Activated naive CD4-positive, alpha-beta T cell treated with anti-CD3 and anti-CD28 coated beads, Interleukin-2, amount 50 U/mL, for 24 hours (primary cell): ENCODE results near the gene KCNQ1OT1.

Experiments
- H3K27ac Mint-ChIP-seq: one replicate; pipeline ENCODE4 v1.8.0; 2021; ENCODE audit warnings: mild to moderate bottlenecking, mixed read lengths
- H3K27me3 Mint-ChIP-seq: one replicate; pipeline ENCODE4 v1.8.0; 2021; ENCODE audit warnings: mixed read lengths
- H3K36me3 Mint-ChIP-seq: one replicate; pipeline ENCODE4 v1.8.0; 2021; ENCODE audit warnings: mixed read lengths
- H3K4me1 Mint-ChIP-seq: one replicate; pipeline ENCODE4 v1.8.0; 2021; ENCODE audit warnings: mixed read lengths
- H3K4me3 Mint-ChIP-seq: one replicate; pipeline ENCODE4 v1.8.0; 2021; ENCODE audit warnings: mild to moderate bottlenecking, mixed read lengths
- H3K9me3 Mint-ChIP-seq: one replicate; pipeline ENCODE4 v1.8.0; 2021; ENCODE audit warnings: mixed read lengths

The KCNQ1OT1 gene

DNA sequence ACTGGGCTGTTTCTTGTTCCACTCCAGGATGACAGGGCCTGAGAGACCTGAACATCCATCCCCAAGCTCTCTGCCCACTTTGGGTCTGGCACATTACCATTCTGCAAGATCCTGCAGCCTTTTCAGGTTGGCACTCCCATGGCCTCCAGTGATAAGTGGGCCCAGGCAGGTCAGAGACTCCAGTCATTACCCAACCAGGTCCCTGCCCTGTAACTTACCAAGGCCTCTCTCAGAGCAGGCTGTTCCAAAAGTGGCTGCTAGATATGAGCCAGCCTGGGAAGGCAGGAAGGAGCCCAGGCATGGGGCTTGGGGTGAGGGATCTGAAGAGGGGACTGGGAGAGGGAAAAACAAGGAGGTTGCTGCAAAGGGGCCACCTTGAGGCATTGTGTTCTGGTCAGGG lies 35.9 kb downstream of the KCNQ1OT1 start:
- Mint-ChIP-seq H3K4me1 (no peaks in the 10 kb centered on the region), H3K4me3 (no peak overlapping the region), H3K9me3 (peaks cover 4% of the 10 kb centered on the region), H3K27me3 (no peaks in the 10 kb centered on the region), H3K27ac (no peak overlapping the region), H3K36me3 (peaks cover 14% of the 10 kb centered on the region)

DNA sequence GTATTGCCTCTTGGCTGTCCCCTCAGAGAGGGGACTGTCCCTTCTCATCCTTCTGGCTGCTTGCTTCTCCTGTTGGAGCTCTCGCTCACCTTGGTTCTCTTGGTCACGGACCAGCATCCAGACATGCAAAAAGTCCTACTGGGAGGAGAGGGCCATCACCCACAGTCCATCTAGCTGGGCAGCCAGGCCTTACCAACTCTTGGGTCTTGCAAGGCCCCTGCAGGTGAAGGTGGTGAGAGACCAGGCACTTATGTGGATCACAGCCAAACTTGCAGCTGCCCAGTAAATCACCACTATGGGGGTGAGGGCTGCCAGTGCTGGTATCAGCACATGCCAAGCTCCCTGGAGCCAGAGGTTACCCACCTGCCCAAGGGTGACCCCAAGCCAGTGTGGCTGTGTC lies 36.3 kb downstream of the KCNQ1OT1 start:
- H3K36me3 Mint-ChIP-seq, result peaks cover 18% of the 10 kb centered on the region
- H3K27ac Mint-ChIP-seq, result no peak overlapping the region
- H3K27me3 Mint-ChIP-seq, result no peaks in the 10 kb centered on the region
- peaks cover 7% of the 10 kb centered on the region for H3K9me3 Mint-ChIP-seq
- H3K4me3 Mint-ChIP-seq, result no peak overlapping the region
- no peaks in the 10 kb centered on the region for H3K4me1 Mint-ChIP-seq

DNA sequence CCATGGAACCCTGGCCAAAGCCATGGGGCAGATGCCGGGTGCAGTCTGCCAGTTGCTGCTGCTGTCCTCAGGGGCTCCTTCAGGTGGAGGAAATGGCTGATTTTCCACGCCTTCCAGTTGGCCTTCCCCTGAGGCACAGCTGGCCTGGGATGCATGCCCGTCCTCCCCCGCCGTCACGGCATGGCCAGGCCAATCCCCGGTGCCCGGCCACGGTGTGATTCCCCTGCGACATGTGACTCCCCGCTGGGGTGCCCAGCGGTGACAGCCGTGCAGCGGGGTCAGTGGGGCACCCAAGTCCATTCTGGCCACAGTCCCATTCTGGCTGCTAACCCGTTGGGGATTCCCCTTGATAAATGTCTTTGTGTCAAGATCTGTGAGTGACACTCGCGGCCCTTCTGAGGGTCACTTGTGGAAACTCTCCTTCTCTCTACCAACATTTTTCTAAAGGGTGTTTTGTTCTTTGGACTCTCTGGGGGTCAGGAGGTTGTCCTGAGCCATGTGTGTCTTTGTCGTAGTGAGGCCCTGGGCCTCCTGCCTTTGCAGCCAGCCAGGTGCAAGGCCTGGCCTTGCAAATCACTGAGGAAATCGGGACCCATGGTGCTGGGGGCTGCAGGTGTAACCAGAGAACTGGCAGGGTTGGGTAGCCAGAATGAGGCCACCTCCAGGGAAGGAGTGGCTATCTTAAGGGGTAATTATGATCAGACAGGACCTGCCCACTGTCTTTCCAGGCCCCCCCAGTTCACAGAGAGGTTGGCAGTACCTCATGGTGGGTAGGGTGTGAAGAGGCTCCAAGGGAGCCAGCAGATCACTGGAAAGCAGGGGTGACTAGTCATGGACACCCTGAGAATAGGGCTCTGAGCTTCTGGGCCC lies 37.1 kb downstream of the KCNQ1OT1 start:
- Mint-ChIP-seq H3K27ac (no peak overlapping the region), H3K4me3 (no peak overlapping the region), H3K36me3 (peaks cover 21% of the 10 kb centered on the region), H3K27me3 (no peaks in the 10 kb centered on the region), H3K4me1 (no peaks in the 10 kb centered on the region), H3K9me3 (peaks cover 7% of the 10 kb centered on the region)

DNA sequence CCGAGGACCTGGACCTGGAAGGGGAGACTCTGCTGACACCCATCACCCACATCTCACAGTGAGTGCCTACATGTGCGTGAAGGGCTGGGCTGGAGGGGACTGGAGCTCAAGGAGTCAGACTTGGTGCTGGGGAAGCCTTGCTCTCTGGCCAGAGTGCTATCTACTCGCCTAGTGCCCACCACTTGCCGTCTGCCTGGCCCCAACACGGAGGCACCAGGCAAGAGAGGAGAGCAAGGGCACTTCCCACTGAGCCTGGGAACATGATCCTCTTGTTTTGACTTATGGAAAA lies 37.8 kb downstream of the KCNQ1OT1 start:
- no peaks in the 10 kb centered on the region for H3K4me1 Mint-ChIP-seq

DNA sequence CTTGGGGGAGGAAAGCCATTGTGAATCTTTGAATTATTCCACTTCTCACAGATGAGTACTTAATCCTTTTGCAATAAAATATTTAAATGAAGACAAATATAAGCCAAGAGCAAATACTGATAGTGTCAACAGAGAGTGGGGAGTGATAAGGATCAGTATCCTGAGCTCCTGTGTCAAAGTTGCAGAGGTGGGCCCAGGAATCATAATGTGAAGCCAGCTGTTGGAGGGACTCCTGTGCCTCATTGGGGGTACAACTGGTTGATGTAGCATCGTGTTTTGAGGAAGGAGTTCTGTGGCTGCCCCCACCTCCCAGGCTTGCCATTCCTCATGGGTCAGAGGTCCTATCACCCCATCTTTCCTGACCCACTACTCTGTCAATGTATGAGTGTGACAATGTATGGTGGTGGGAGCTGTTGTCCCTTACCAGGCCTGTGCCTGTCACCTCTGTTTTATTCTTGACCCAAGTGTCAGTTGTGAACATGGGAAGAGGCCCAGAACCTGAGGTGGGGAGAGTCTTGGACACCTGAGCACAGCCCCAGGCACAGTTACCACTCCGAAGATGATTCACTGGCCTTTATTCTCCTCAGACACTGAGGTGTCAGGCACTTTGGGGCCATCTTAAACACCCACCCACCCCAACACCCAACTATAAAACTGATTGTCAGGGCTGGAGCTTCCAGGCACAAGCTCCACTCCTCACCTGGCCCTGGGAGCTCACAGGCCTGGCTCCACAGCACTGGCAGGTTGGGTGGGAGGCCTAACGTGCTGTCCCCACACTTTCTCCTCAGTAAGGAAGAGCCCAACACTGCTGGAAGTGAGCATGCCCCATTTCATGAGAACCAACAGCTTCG lies 38.4 kb downstream of the KCNQ1OT1 start:
- H3K27ac Mint-ChIP-seq, result no peak overlapping the region
- H3K27me3 Mint-ChIP-seq, result no peaks in the 10 kb centered on the region
- H3K4me1 Mint-ChIP-seq, result peaks cover 4% of the 10 kb centered on the region
- H3K36me3 Mint-ChIP-seq, result peaks cover 31% of the 10 kb centered on the region
- H3K9me3 Mint-ChIP-seq, result peaks cover 7% of the 10 kb centered on the region
- H3K4me3 Mint-ChIP-seq, result no peak overlapping the region

More for the DNA sequence above, 37.8 kb downstream of the KCNQ1OT1 start:
- peaks cover 27% of the 10 kb centered on the region for H3K36me3 Mint-ChIP-seq
- no peaks in the 10 kb centered on the region for H3K27me3 Mint-ChIP-seq
- H3K9me3 Mint-ChIP-seq, result peaks cover 7% of the 10 kb centered on the region
- H3K27ac Mint-ChIP-seq, result no peak overlapping the region
- H3K4me3 Mint-ChIP-seq, result no peak overlapping the region

DNA sequence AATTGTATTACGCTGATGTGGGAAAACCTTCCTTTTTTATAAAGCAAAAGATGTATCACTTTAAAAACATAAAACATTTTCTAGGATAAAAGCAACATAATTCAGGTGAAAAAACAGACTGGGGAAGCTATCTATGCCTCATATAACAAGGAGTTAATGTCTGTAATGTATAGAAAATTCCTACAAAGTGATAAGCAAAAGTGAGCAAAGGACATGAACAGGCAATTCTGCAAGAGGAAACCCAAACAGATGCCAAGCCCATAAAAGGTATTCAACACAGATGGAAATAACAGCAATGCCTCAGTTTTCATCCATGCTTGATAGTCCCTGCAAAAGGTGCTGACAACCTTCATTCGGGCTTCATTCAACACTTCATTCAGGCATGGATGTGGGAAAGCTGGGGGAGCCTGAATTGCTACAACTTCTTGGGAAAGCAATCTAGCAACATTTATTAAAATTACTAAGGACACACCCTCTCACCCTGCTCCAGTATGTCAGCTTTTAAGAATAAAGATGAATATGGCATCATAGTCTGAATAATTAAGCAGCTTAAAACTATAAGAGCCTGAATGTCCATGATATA lies 39.3 kb downstream of the KCNQ1OT1 start:
- no peak overlapping the region for H3K4me3 Mint-ChIP-seq
- H3K36me3 Mint-ChIP-seq, result peaks cover 32% of the 10 kb centered on the region
- no peak overlapping the region for H3K27ac Mint-ChIP-seq
- H3K4me1 Mint-ChIP-seq, result peaks cover 9% of the 10 kb centered on the region
- no peaks in the 10 kb centered on the region for H3K27me3 Mint-ChIP-seq
- peaks cover 7% of the 10 kb centered on the region for H3K9me3 Mint-ChIP-seq

DNA sequence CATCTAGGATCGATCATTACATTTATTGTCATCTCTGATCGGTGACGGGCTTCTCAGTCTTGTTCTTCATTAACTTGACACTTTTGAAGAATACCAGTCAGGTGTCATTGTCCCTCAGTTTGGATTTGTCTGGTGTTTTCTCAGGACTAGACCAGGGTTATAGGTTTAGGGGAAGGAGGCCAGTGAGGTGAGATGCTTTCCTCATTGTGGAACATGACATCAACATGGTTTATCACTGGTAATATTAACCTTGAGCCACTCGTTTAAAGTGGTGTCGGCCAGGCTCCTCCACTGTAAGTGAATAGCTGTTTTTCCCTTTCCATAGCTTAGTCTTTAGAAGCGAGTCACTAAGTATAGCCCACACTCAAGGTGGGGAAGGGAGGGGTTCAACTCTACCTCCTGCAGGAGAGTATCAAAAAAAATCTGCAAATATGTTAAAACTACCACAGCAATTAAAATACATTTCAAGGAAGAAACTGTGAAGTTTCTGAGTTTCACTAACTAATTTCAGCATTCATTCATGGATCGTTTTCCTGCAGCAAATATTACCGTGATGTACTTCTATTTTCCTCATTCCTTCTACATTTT lies 42.0 kb downstream of the KCNQ1OT1 start:
- Mint-ChIP-seq H3K4me3 (no peak overlapping the region), H3K27me3 (no peaks in the 10 kb centered on the region), H3K9me3 (peaks cover 7% of the 10 kb centered on the region), H3K36me3 (peaks cover 32% of the 10 kb centered on the region), H3K27ac (no peak overlapping the region), H3K4me1 (peaks cover 9% of the 10 kb centered on the region)

DNA sequence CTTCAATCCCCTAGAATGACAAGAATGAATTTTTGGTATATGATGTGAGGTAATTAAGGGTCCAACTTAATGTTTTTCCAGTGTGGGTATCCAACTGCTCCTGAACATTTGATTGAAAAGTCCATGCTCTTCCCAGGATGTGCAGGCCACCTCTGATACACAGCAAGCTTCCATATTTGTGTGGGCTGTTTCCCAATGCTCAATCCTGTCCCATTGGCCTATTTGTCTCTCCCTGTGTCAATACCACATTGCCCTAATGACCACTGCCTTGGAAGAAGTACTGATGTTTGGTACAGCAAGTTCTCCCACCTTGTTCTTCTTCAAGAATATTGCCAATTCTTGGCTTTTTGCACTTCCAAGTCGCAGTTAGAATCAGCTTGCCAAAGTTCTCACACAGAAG lies 42.9 kb downstream of the KCNQ1OT1 start:
- Mint-ChIP-seq H3K27ac (no peak overlapping the region), H3K4me1 (peaks cover 9% of the 10 kb centered on the region), H3K4me3 (no peak overlapping the region), H3K36me3 (peaks cover 34% of the 10 kb centered on the region), H3K9me3 (peaks cover 7% of the 10 kb centered on the region), H3K27me3 (no peaks in the 10 kb centered on the region)

DNA sequence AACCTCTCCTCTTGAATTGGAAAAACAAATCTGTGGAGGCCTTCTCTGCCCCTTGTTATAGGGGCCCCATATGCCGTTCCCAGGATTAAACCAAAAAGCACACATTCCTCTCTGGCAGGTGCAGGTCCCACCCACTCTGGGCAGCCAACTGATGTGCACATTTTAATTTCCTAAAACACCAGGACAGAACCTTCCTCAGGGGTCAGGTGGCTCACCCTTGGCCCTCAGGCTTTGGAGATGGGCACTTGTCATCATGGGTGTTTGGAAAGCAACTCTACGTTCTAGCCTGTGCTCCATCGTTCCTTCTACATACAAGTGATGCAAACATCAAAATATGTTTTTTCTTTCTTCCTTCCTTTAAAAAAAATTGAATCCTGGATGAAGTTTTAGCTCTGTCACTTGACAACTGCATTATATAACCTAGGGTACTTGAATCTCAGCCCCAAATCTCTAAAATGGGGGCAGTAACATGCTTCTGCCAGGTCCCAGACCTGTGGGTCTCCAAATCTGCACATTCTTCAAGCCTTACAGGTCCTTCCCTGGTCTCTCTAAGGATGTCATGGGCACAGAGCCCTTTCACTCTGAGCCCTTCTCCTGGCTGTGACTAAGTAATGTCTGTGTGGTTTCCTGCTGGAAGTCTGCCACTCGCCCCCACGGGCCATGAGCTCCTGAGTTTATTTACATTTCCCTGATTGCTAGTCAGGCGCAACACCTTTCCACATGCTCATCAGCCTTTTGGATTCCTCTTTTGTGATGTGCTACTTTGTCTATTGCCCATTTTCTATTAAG lies 43.8 kb downstream of the KCNQ1OT1 start:
- Mint-ChIP-seq H3K4me3 (no peak overlapping the region), H3K4me1 (peaks cover 9% of the 10 kb centered on the region), H3K27ac (no peak overlapping the region), H3K9me3 (peaks cover 7% of the 10 kb centered on the region), H3K27me3 (no peaks in the 10 kb centered on the region), H3K36me3 (peaks cover 38% of the 10 kb centered on the region)

DNA sequence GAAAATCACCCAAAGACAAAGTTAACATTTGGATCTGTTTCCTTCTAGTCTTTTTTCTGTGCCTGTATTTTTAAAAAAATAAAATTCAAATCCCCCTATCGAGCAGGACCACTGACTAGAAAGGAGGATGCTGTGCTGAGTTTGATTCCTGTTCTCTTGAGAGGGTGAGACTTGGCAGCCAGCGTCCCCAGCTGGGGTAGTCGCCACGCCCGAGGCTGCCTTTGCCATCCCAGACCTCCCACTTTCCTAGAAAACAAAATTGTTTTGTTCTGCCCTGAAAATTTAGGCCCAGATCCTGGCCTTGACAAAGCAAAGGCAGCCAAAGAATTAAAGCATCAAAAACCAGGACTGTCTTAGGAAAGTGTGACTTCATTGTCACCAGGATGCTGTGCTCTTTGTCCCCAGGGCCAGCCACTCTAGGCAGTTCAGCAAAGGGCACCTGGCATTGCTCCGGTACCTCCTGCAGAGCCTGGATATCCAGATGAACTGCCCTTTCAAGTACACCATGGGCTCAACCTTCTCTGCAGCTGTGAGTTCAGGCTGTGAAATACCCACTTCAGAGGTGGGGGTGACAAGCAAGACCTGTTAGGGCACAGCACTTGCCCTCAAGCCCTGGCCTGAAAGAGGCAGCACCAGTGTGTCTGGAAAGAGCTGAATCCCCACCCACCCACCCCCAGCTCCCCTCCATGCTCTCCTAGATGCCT lies 44.6 kb downstream of the KCNQ1OT1 start:
- peaks cover 9% of the 10 kb centered on the region for H3K4me1 Mint-ChIP-seq
- H3K27ac Mint-ChIP-seq, result no peak overlapping the region
- H3K4me3 Mint-ChIP-seq, result no peak overlapping the region
- H3K36me3 Mint-ChIP-seq, result peaks cover 40% of the 10 kb centered on the region
- peaks cover 7% of the 10 kb centered on the region for H3K9me3 Mint-ChIP-seq
- H3K27me3 Mint-ChIP-seq, result no peaks in the 10 kb centered on the region

DNA sequence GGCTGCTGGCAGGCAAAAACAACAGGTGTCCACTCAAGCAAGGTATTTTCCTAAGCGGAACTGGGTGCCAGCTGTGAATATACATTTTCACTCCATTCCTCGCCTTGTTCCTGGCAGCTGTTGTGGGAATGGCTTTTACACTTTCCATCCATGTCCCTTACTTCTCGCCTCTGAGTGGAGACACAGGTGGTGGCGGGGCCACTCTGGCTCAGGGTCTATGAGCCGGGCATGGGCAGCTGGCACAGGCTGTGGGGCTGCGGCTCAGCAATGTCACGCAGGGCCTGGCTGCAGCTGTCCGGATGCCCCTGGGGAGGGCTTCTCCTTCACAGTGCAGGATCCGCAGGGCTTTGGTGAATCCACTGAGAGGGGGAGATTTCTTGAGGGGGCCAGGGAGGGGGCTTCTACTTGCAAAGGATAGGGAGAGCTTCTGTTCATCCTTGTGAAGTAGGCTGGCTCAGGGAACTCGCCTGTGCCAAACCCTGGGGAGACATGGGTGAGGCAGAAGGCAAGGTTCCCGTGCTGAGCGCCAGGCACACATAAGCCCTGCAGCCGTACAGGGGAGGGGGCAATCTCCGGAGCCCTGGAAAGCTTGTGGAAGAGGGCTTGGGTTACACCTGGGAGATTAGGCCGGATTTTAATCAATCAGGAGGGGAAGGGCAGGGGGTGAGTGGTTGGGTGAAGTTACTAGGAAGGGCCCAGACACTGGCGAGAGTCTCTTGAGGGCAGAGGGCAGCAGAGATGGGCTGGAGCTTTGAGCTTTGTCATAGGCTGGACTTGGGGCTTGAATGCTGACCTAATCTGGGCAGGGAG lies 45.7 kb downstream of the KCNQ1OT1 start:
- Mint-ChIP-seq H3K27ac (no peak overlapping the region), H3K27me3 (no peaks in the 10 kb centered on the region), H3K9me3 (peaks cover 12% of the 10 kb centered on the region), H3K4me1 (peaks cover 9% of the 10 kb centered on the region), H3K36me3 (peaks cover 45% of the 10 kb centered on the region), H3K4me3 (no peak overlapping the region)

DNA sequence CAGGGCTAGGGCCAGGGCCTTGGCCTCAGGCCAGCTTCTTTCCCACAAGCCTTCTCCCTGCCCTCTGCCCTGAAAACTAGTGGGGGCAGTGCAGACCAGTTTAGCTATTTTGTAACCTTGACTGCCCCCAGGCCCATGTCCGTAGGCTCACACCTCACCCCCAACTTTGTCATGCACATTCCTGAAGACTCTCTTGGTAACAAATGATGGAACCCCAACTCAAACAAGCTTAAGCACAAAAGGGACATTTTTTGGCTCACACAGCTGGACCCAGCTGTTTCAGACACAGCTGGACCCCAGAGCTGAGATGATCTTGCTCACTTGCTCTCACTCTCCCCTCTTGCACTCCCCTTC lies 46.6 kb downstream of the KCNQ1OT1 start:
- H3K27ac Mint-ChIP-seq, result no peak overlapping the region
- H3K36me3 Mint-ChIP-seq, result peaks cover 39% of the 10 kb centered on the region
- H3K9me3 Mint-ChIP-seq, result peaks cover 11% of the 10 kb centered on the region
- H3K4me1 Mint-ChIP-seq, result peaks cover 9% of the 10 kb centered on the region
- no peaks in the 10 kb centered on the region for H3K27me3 Mint-ChIP-seq
- H3K4me3 Mint-ChIP-seq, result no peak overlapping the region

DNA sequence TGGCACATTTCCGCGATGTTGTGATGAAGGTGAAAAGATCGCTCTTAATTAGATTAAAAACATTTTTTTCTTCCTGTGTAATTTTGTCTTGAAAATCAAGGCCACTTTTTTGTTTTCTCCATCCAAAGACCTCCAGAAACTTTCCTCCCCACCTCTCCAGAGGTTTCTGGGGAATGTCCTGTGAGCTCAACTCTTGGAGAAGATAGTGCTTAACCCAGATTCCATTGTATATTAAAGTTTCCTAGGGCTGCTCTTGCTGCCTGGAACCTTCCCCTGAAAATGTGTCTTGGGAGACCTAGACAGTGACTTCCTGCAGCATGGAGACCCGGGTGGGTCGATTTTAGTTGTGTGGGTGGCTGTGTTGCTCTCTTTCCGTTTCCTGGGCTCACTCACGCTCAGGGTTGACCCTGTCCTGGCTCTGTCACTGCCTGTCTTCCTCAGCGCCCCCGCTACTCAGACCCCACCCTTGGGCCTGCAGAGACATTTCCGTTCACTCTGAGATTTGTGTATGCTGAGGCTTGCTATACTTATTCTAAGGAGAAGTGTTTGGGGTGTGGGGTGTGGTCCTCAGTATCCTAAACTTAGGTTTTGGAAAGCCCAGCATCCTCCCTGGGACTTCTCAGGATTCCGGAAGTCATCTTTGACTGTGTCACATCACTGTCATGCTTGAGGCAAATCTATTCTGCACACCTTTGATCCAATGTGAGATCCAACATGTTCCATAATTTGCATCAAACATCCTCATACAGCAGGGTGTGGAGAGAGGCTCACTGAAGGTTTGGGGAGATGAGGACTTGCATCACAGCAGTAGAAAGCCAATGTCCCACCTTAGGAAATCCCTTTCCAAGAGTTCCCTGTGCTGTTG lies 47.2 kb downstream of the KCNQ1OT1 start:
- peaks cover 14% of the 10 kb centered on the region for H3K9me3 Mint-ChIP-seq
- H3K27me3 Mint-ChIP-seq, result no peaks in the 10 kb centered on the region
- H3K4me3 Mint-ChIP-seq, result no peak overlapping the region
- peaks cover 9% of the 10 kb centered on the region for H3K4me1 Mint-ChIP-seq
- H3K36me3 Mint-ChIP-seq, result peaks cover 42% of the 10 kb centered on the region
- no peak overlapping the region for H3K27ac Mint-ChIP-seq
